ENCODE data around the gene TSSC4. TPM values are rescaled to one million over a fixed set of nuclear protein-coding genes. Genes with fewer than 3 reads are reported as not detected.

Gene TSSC4
- total RNA-seq, 1 experiment from 2014 or later = 47.1 TPM

GRCh38 chr11:2369320-2369719, 31.2 kb upstream of the TSSC4 start:
- ATAC-seq = no peak
- Histone ChIP-seq H3K79me2 (ENCODE audit: insufficient read depth, low read length) (no peaks in the 10 kb centered on the region), H3K36me3 (ENCODE audit: control insufficient read depth in 1 of 2, insufficient read depth in 2 of 2, low read length in 2 of 2) (no peaks in the 10 kb centered on the region), H3K9me3 (ENCODE audit: control insufficient read depth in 1 of 2, insufficient read depth in 1 of 2, low read depth in 1 of 2, low read length in 2 of 2) (no peaks in the 10 kb centered on the region), H4K20me1 (ENCODE audit: insufficient read depth) (no peaks in the 10 kb centered on the region), H3K4me1 (ENCODE audit: control insufficient read depth in 1 of 2, insufficient read depth in 2 of 2, low read length in 2 of 2) (no peaks in the 10 kb centered on the region), H3K9ac (ENCODE audit: low read length) (no peak overlapping the region), H2AFZ (ENCODE audit: low read depth, low read length, poor library complexity, severe bottlenecking) (no peak overlapping the region), H3K9me2 (ENCODE audit: insufficient read depth) (no peaks in the 10 kb centered on the region), H3K27me3 (ENCODE audit: insufficient read depth, low read length) (0 out of 2 replicates have a peak, but pooled peaks cover 5% of the 10 kb centered on the region), H3K4me2 (ENCODE audit: low read length) (no peak overlapping the region), H3K4me3 (replicated peaks in 1 of 2; ENCODE audit: low read depth in 1 of 2, low read length in 2 of 2) (no peak overlapping the region), H3K27ac (ENCODE audit: low read depth, low read length) (no peak overlapping the region)
- TF ChIP-seq SP1 (IDR thresholded peaks at IDR 0.05; ENCODE audit: low read depth) = no peak
- RAD21 ChIA-PET (ENCODE audit: low non-redundant PET in 1 of 2, low total read pairs in 2 of 2, uncharacterized antibody in 2 of 2, unreplicated experiment in 2 of 2) = no interaction called here
- no peak for DNase-seq (ENCODE audit: low read depth, low spot score)
- CTCF ChIA-PET = no interaction called here
- no TSS peak for BruUV-seq (replicated peaks)
- intact Hi-C loops (cut with micrococcal nuclease) = no loop called here
- POLR2A ChIA-PET = no interaction called here

GRCh38 chr11:2369896-2370295, 30.7 kb upstream of the TSSC4 start:
- Histone ChIP-seq H3K4me2 (ENCODE audit: low read length) (no peak overlapping the region), H3K4me1 (ENCODE audit: control insufficient read depth in 1 of 2, insufficient read depth in 2 of 2, low read length in 2 of 2) (no peaks in the 10 kb centered on the region), H4K20me1 (ENCODE audit: insufficient read depth) (no peaks in the 10 kb centered on the region), H3K27me3 (ENCODE audit: insufficient read depth, low read length) (0 out of 2 replicates have a peak, but pooled peaks cover 5% of the 10 kb centered on the region), H3K27ac (ENCODE audit: low read depth, low read length) (no peak overlapping the region), H2AFZ (ENCODE audit: low read depth, low read length, poor library complexity, severe bottlenecking) (no peak overlapping the region), H3K4me3 (replicated peaks in 1 of 2; ENCODE audit: low read depth in 1 of 2, low read length in 2 of 2) (no peak overlapping the region), H3K9ac (ENCODE audit: low read length) (no peak overlapping the region), H3K9me2 (ENCODE audit: insufficient read depth) (no peaks in the 10 kb centered on the region), H3K9me3 (ENCODE audit: control insufficient read depth in 1 of 2, insufficient read depth in 1 of 2, low read depth in 1 of 2, low read length in 2 of 2) (no peaks in the 10 kb centered on the region), H3K36me3 (ENCODE audit: control insufficient read depth in 1 of 2, insufficient read depth in 2 of 2, low read length in 2 of 2) (no peaks in the 10 kb centered on the region), H3K79me2 (ENCODE audit: insufficient read depth, low read length) (no peaks in the 10 kb centered on the region)
- POLR2A ChIA-PET = no interaction called here
- TF ChIP-seq EZH2 (IDR thresholded peaks at IDR 0.05) (no peak), CTCF (IDR thresholded peaks at IDR 0.05 in 2 of 3, conservative IDR thresholded peaks at IDR 0.05 in 1 of 3; ENCODE audit: borderline replicate concordance in 1 of 3, insufficient read depth in 1 of 3, low read depth in 2 of 3, low read length in 2 of 3) (no peak), ELF1 (IDR thresholded peaks at IDR 0.05; ENCODE audit: borderline replicate concordance, low read depth) (no peak), ATF3 (IDR thresholded peaks at IDR 0.05) (no peak), SIN3A (IDR thresholded peaks at IDR 0.05; ENCODE audit: low read depth) (no peak), ZBTB33 (IDR thresholded peaks at IDR 0.05; ENCODE audit: extremely low read depth, insufficient replicate concordance, low read length) (no peak), POLR2AphosphoS5 (IDR thresholded peaks at IDR 0.05; ENCODE audit: low read depth, low read length) (no peak), CBX3 (IDR thresholded peaks at IDR 0.05; ENCODE audit: low read depth) (no peak), CEBPB (IDR thresholded peaks at IDR 0.05; ENCODE audit: low read depth) (no peak), ZFX (IDR thresholded peaks at IDR 0.05) (no peak), EGR1 (IDR thresholded peaks at IDR 0.05; ENCODE audit: low read depth) (no peak), TCF7L2 (IDR thresholded peaks at IDR 0.05; ENCODE audit: borderline replicate concordance, extremely low read depth, insufficient read depth, insufficient read length) (no peak), MAX (IDR thresholded peaks at IDR 0.05) (no peak), EZH2phosphoT487 (IDR thresholded peaks at IDR 0.05; ENCODE audit: borderline replicate concordance) (no peak), JUND (IDR thresholded peaks at IDR 0.05) (no peak)
- ATAC-seq = no peak
- no peak for DNase-seq (ENCODE audit: low read depth, low spot score)
- CTCF ChIA-PET = no interaction called here
- RAD21 ChIA-PET (ENCODE audit: low non-redundant PET in 1 of 2, low total read pairs in 2 of 2, uncharacterized antibody in 2 of 2, unreplicated experiment in 2 of 2) = no interaction called here
- intact Hi-C loops (cut with micrococcal nuclease) = no loop called here
- no TSS peak for BruUV-seq (replicated peaks)

All from HCT116 (cell line).